B cell (primary cell): ENCODE data around the gene PLEKHG4B.

Experiments used
- EZH2 ChIP-seq: IDR thresholded peaks from 2 replicates; pipeline ENCODE4 v1.6.1; 2012; ENCODE audit warnings: borderline replicate concordance, low read depth, mild to moderate bottlenecking, moderate library complexity, low read length; ENCODE audit not compliant: insufficient read depth, poor library complexity, severe bottlenecking
- TF ChIP-seq, protein P1 (sequence below): fragments of 200-600 bp; IDR thresholded peaks from one replicate; pipeline ENCODE4 v1.8.0; 2022; ENCODE audit warnings: antibody characterized with exemption, mild to moderate bottlenecking

DNA sequence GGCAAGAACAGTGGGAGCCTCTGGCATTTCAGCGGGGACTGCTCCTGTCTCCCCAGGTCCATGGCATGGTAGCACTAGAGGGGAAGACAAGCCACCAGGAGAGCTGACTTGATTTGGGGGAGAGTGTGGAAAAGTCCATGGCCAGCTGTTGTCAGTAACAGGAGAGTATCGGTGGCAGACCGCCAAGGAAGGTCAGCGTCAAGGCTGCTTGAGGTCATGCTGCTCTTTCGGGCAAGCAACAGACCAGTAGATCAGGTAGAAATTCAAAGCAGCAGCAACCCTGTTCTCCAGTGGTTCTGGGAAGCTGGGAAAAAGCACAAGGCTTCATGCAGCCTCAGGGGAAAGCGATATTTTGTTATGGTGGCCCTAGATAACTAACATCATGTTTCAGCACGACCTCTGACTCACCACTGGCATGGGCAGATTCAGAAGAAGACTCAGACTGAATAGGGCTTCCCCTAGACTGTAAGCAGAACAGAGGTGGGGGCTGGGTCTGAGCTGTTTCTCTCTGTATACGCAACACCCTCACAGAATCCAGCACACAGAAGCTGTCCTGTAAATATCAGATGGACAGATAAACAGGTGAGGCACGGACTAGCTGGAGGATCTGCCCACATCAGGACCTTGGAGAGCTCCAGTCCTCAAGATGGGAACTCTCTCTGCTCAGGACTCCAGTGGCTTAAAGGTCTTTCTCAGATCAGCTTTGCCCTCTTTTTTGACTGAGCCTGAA lies 35.2 kb upstream of the PLEKHG4B start:
- TF ChIP-seq EZH2, result no peak
- TF ChIP-seq, protein P1, sequence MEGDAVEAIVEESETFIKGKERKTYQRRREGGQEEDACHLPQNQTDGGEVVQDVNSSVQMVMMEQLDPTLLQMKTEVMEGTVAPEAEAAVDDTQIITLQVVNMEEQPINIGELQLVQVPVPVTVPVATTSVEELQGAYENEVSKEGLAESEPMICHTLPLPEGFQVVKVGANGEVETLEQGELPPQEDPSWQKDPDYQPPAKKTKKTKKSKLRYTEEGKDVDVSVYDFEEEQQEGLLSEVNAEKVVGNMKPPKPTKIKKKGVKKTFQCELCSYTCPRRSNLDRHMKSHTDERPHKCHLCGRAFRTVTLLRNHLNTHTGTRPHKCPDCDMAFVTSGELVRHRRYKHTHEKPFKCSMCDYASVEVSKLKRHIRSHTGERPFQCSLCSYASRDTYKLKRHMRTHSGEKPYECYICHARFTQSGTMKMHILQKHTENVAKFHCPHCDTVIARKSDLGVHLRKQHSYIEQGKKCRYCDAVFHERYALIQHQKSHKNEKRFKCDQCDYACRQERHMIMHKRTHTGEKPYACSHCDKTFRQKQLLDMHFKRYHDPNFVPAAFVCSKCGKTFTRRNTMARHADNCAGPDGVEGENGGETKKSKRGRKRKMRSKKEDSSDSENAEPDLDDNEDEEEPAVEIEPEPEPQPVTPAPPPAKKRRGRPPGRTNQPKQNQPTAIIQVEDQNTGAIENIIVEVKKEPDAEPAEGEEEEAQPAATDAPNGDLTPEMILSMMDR, result no peak
